Dedifferentiated amniotic fluid mesenchymal stem cell (primary cell): ENCODE data around the gene DCBLD2.
"Not testable (repeated sequence)": the region's sequence is repeated elsewhere in the genome, so short reads cannot be mapped to it uniquely, and the experiment has no call there.

ENCODE experiments used
- DNase-seq: peaks from one replicate; pipeline ENCODE4 v3.0.0-alpha.2; 2016; ENCODE audit errors: extremely low spot score

DCBLD2 gene

GRCh38 chr3:98890965-98891910 is 10.3 kb downstream of the DCBLD2 start:
- no peak for DNase-seq

- no peak for DNase-seq
Measured at GRCh38 chr3:98890181-98890835, 11.2 kb downstream of the DCBLD2 start.

GRCh38 chr3:98887684-98888083 is 13.8 kb downstream of the DCBLD2 start:
- no peak for DNase-seq

- DNase-seq = no peak
Measured at GRCh38 chr3:98886525-98886924, 15.0 kb downstream of the DCBLD2 start.

- peak; percentile 31 for DNase-seq
Measured at GRCh38 chr3:98885851-98886250, 15.6 kb downstream of the DCBLD2 start.

GRCh38 chr3:98884675-98885371 is 16.7 kb downstream of the DCBLD2 start:
- peak; percentile 49 for DNase-seq

GRCh38 chr3:98882614-98883333 is 18.7 kb downstream of the DCBLD2 start:
- DNase-seq = not testable (repeated sequence)

- no peak for DNase-seq
Measured at GRCh38 chr3:98877132-98877531, 24.4 kb downstream of the DCBLD2 start.

GRCh38 chr3:98875535-98875934 is 26.0 kb downstream of the DCBLD2 start:
- no peak for DNase-seq

- DNase-seq = no peak
Measured at GRCh38 chr3:98874602-98875249, 26.8 kb downstream of the DCBLD2 start.

- DNase-seq = no peak
Measured at GRCh38 chr3:98869391-98869790, 32.1 kb downstream of the DCBLD2 start.

- not testable (repeated sequence) for DNase-seq
Measured at GRCh38 chr3:98857971-98858370, 43.5 kb downstream of the DCBLD2 start.

- not testable (repeated sequence) for DNase-seq
Measured at GRCh38 chr3:98857258-98857657, 44.2 kb downstream of the DCBLD2 start.

GRCh38 chr3:98856724-98857123 is 44.8 kb downstream of the DCBLD2 start:
- no peak for DNase-seq

GRCh38 chr3:98855806-98856400 is 45.6 kb downstream of the DCBLD2 start:
- DNase-seq = peak; percentile 94

- no peak for DNase-seq
Measured at GRCh38 chr3:98848108-98848507, 53.4 kb downstream of the DCBLD2 start.

GRCh38 chr3:98846101-98846500 is 55.4 kb downstream of the DCBLD2 start:
- DNase-seq = no peak

- DNase-seq = peak; percentile 42
Measured at GRCh38 chr3:98843266-98843959, 58.1 kb downstream of the DCBLD2 start.

- DNase-seq = no peak
Measured at GRCh38 chr3:98839846-98840245, 61.6 kb downstream of the DCBLD2 start.

- not testable (repeated sequence) for DNase-seq
Measured at GRCh38 chr3:98831060-98831459, 70.4 kb downstream of the DCBLD2 start.
